ENCODE data around the gene RPUSD2.
"Not testable (repeated sequence)": the region's sequence is repeated elsewhere in the genome, so short reads cannot be mapped to it uniquely, and the experiment has no call there.

Gene RPUSD2

DNA sequence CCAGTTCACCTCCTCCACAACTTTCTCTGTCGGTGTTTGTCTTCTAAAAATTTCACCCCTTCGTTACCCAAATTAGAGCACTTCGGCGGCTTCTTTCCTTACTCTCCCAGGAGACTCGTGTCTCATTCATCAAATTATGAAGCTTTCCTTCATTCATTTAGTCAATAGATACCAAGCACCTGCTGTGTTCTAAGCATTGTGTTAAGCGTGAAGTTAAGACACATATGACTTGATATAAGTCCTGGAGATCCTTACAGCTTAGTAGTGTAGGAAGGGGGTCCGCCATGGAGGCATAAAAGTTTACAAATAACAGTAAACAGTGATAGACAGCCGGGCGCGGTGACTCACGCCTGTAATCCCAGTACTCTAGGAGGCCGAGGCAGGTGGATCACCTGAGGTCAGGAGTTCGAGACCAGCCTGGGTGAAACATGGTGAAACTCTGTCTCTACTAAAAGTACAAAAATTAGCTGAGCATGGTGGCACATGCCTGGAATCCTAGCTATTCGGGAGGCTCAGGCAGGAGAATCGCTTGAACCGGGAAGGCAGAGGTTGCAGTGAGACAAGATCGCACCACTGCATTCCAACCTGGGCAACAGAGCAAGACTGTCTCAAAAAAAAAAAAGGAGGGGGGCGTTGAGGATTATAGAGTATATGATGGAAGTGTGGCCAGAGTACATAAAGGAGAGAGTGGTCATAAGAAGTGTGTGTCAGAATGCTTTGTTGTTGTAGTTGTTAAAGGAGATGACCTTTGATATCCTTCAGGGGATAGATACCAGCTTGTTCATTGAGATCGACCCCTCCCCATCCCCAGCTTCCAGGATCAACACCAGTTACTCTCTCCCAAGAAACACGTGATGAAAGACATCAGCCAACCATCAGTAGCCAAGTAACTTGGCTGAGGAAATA lies 3.5 kb upstream of the RPUSD2 start:
- no peak for DNase-seq (ENCODE audit: low spot score)

DNA sequence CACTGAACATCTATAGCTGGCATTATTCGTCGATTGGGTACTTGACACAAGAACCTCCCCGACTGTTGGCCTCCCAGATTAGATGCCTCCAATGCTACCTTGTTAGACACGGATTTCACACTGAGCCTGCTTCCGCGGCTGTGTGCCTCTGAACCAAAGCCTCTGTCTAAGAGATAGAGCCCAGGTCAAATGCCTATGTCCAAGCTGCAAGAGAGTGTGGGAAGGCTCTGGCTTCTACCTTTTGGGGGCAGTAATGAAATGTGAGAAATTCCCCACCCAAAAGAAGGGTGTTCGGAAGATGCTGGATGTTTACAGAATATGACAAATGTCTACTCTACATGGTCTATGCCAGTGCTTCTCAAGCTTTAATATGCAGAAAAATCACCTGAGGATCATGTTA lies 2.0 kb upstream of the RPUSD2 start:
- DNase-seq (ENCODE audit: low spot score) = peak; percentile 16

DNA sequence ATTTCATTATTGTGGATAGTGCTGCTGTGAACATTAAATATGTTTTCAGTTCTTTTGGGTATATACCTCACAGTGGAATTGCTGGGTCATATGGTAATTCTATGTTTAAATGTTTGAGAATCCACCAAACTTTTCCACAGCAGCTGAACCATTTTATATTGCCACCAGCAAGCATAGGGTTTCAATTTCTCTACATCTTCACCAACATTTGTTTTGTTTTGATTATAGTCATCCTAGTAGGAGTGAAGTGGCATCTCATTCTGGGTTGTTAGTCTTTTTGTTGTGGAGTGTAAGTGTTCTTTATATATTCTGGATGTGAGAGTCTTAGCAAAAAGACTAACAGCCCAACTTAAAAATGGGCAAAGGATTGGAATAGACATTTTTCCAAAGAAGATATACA lies 6.0 kb downstream of the RPUSD2 start:
- DNase-seq (ENCODE audit: low spot score) = no peak

DNA sequence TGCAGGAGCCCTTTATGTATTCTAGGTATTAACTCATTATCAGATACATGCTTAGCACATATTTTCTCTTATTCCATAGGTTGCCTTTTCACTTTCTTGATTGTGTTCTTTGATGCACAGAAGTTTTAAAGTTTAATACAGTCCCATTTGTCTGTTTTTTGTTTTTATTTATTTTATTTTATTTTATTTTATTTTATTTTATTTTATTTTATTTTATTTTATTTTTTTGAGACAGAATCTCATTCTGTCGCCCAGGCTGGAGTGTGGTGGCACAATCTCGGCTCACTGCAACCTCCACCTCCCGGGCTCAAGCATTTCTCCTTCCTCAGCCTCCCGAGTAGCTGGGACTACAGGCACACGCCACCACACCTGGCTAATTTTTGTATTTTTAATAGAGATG lies 7.8 kb downstream of the RPUSD2 start:
- DNase-seq (ENCODE audit: low spot score) = not testable (repeated sequence)

DNA sequence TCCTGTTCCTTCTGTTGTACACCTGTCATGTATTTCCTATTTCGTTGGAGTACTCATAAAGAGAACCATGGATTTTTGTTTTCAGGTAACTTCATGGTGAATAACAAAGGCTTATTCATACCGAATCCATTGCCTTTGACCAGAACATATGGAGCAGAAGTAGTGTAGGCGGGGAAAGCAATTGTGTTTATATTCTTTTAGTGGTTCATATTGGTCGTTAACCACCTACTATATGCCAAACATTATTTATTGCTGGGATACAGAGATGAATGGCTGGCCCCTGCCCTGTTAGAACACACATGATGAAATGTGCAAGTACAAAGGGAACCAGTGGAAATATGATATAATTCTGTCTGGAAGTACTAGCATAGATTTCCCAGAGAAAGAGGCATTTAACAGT lies 9.8 kb downstream of the RPUSD2 start:
- no peak for DNase-seq (ENCODE audit: low spot score)

DNA sequence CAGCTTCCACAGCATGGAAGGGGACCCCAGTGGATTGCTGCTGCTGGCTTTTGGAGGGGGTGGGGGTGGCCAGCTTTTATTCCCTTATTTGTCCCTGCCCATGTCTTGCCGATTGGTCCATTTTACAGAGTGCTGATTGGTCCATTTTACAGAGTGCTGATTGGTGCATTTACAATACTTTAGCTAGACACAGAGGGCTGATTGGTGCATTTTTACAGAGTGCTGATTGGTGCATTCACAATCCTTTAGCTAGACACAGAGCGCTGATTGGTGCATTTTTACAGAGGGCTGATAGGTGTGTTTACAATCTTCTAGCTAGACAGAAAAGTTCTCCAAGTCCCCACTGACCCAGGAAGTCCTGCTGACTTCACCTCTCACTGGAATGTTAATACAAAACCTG lies 12.7 kb downstream of the RPUSD2 start:
- not testable (repeated sequence) for DNase-seq (ENCODE audit: low spot score)

DNA sequence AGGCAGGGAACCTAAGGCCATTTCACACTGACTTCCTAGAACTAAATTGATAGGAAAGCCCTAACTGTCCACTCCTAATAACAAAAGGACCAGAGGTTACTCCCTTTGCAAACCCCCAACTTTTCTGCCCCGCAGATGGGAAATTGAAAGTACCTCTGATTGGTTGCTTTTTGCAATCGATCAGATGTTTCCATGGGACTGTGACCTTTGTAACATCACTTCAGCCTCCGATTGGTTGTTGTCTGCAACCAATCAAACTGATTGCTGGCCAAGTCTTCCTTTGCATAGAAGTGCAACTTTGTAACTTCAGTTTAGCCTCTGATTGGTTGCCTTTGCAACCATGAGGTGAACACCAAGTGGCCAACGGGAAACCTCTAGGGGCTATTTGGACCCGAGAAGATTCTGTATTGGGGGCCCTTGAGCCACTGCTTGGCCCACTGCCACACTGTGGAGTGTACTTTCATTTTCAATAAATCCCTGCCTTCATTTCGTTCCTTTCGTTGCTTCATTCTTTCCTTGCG lies 13.7 kb downstream of the RPUSD2 start:
- DNase-seq (ENCODE audit: low spot score) = peak; percentile 40

DNA sequence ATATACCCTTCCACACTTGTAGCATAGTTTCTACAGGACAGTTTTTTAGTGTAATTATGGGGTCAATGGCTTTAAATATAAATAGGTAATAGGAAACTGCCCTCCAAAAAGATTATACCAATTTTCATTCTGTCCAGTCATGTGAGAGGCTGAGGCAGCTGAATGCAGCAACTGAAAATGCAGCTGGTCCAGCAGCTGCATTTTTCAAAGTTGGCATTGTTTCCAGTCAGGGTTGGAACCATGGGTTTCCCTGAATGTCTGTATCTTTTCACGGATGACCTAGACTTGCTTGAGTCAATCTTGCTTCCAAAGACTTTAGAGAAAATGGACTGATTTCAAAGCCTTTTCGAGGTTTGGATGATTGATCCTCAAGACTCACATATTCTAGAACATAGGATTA lies 15.1 kb downstream of the RPUSD2 start:
- DNase-seq (ENCODE audit: low spot score) = no peak

DNA sequence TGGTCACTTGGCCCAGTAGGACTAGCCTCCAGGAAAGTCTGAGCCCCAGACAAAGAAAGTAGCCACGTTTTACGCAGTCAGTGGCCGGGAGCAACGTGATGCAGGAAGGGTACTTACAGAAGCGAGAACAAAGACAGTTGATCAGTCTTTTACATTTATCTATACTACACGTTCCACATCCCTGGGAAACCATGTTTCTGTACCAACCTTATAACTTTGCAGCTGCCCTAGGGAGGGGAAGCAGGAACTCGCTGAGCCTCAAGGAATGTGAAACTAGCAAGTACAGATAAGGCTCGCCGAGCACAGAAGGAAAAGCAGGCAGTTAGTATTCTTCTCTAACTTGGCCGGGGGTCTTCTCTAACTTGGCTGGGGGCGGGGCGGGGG lies 21.6 kb downstream of the RPUSD2 start:
- no peak for DNase-seq (ENCODE audit: low spot score)

DNA sequence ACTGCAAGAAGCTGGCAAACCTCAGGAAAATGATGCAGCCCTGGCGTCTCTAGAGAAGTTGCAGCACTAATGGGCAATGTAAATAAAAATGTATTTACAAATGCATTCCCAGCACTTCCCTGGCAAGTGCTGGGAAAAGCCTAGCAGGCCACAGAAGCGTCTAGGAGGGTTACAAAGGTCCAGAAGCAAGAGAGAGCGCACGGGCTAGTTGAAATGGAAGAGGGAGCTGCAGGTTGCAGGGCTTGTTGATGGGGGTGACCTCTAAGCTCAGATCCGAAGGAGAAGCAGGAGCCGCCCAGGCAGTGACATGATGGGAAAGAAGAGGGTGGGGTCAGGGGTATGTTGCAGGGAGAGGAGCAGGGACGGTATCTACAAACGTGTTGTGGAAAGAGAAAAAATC lies 22.3 kb downstream of the RPUSD2 start:
- DNase-seq (ENCODE audit: low spot score) = no peak

DNA sequence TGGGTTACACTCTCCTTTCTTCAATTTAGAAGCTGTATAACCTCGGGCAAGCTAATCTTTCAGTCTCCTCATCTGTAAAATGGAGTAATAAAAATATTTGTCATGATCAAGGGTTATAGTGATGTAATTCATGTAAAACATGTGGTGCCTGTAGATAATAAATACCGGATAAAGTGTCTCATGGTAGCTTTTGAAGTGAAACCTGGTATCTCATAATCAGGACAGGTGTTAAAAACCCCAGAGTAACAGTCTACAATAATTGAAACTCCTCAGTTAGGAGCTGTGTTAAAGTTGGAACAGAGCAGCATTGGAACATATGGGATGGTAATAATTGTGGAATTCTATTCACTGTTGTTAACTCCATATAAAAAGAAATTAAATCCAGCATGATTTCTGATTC lies 24.1 kb downstream of the RPUSD2 start:
- no peak for DNase-seq (ENCODE audit: low spot score)

DNA sequence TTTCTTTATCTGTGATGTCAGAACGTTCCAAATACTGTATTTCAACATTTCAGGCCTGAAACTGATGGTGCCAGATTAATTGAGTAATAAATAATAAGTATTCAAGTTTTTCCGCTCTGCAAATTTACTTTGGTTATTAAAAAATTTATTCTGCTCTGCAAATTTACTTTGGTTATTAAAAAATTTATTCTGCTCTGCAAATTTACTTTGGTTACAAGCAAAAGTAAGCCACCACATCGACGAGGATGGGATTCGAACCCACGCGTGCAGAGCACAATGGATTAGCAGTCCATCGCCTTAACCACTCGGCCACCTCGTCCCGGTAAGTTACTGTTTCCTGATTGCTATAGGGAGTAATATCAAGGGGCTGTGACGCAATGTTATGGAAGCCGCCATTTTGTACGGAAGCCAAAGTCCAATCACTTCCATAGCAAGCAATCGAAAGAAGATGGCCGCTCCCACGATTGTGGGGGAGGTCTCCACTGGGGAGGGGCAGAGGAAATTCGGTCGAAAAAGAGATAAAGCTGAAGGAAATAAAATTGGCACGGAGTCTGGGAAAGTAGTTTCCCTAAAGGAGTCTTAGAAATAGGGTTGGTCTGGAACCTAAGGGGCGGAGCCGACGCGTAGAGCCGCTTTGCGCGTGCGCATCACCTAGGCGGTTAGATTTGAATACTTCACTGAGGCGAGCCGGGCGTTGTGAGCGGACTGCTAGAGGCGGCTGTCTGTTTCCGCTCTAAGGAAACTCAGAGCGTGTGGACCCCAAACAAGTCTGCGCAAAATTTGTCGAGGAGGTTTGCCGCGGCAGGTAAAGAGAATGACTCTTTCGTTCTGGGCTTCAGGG lies 24.7 kb downstream of the RPUSD2 start, which contains the start of gene KNL1:
Gene KNL1, plus strand, starts transcription at position 662 of the 841 bp plus-strand sequence. CDS start 8,683 bp downstream, outside the sequence.
- DNase-seq (ENCODE audit: low spot score) = peak; percentile 84

DNA sequence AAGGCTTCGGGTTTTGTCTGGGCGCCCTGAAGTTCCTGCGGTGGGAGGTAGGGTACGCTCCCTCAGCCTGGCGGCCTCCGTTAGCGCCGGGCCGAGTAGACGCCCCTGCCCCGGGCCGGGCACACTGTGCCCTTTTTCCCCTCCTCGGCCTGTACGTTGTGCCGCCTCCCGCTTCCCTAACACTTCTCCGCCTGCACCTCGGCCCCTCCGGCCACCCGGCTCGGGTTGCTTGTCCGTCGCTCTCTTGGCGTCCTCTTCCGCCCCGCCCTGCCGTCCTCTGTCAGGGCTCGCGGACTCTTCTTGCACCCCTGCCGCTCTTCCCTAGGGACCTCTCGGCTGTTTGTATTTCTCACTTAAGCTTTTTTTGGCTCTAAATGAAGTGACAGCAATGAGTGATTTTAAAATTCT lies 25.3 kb downstream of the RPUSD2 start:
- DNase-seq (ENCODE audit: low spot score) = peak; percentile 67

DNA sequence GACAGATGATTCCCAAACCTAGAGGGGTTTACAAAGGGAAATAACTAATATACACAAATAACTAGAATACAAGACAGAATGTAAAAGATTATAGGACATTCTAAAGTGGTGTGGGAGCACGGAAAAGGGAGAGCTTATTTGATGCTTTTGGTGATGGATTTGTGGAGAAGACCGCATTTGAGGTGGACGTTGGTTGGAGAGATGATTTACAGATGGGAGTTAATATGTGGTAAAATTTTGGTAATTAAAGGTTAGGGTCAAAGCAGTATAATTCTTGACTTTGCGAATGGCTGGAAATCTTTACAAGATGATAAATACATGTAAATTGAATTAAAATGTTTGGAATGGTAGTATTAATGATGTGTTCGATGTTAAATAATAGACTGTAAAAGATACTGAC lies 26.1 kb downstream of the RPUSD2 start:
- no peak for DNase-seq (ENCODE audit: low spot score)

DNA sequence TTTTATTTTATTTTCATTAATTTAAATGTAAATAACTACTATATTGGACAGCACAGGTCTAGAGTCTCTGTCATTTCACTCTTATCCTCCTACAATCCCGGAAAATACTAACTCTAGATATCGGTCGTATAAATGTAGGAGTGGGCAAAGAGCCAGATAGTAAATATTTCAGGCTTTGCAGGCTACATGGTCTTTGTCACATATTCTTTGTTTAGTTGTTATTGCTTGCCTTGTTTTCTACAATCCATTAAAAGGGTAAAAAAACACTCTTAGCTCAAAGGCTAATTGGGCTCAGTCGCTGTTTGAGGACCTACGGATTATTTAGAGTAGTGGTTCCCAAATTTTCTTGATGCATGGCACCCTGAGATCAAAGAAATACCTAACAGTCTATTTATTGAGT lies 26.7 kb downstream of the RPUSD2 start:
- no peak for DNase-seq (ENCODE audit: low spot score)

DNA sequence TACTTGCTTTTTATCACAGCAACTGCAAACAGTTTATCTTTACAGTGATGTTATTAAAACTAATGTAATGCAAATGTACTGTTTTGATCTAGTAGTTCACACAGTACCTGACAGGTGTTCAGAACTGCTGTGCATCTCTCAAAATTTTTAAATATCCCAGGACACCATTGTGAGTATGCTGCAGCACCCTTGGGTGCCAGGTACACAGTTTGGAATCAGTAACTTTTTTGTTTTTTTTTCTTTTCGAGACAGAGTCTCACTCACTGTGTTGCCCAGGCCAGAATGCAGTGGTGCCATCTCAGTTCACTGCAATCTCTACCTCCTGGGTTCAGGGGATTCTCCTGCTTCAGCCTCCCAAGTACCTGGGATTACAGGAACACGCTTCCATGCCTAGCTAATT lies 27.9 kb downstream of the RPUSD2 start:
- DNase-seq (ENCODE audit: low spot score) = no peak

DNA sequence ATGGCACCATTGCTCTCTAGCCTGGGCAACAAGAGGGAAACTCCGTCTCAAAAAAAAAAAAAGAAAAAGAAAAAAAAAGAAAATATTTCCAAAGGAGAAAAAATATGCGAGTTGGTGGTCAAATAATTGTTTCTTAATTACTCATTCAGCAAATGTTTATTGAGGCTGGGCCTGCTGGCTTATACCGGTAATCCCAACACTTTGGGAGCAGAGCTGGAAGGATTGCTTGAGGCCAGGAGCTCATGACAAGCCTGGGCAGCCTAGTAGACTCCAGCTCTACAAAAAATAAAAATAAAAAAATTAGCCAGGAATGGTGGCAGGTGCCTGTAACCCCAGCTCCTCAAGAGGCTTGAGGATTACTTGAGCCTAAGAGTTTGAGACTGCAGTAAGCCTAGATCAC lies 29.0 kb downstream of the RPUSD2 start:
- DNase-seq (ENCODE audit: low spot score) = no peak

DNA sequence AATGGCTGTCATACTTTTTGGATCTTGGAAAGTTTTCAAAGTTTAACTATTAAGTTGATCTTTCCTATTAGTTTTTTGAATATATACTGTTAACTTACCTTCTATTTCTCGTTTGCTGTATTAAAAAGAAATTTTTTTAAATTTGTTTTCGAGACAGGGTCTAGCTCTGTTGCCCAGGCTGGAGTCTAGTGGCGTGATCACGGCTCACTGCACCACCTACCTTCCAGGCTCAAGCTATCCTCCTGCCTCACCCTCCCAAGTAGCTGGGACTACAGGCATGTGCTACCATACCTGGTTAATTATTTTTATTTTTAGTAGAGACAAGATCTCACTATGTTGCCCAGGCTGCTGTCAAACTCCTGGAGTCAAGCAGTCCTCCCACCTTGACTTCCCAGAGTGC lies 29.6 kb downstream of the RPUSD2 start:
- no peak for DNase-seq (ENCODE audit: low spot score)

DNA sequence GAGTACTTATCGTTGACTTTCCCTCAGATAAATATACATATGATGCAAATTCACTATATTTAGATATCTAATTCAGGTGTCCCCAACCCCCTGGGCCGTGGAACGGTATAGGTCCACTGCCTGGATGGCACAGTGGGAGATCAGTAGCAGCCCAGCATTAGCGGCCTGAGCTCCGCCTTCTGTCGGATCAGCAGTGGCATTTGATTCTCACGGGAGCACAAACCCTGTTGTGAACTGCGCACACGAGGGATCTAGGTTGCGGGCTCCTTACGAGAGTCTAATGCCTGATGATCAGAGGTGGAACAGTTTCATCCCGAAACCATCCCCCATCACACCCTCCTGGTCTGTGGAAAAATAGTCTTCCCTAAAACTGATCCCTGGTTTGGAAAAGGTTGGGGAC lies 31.9 kb downstream of the RPUSD2 start:
- DNase-seq (ENCODE audit: low spot score) = no peak

DNA sequence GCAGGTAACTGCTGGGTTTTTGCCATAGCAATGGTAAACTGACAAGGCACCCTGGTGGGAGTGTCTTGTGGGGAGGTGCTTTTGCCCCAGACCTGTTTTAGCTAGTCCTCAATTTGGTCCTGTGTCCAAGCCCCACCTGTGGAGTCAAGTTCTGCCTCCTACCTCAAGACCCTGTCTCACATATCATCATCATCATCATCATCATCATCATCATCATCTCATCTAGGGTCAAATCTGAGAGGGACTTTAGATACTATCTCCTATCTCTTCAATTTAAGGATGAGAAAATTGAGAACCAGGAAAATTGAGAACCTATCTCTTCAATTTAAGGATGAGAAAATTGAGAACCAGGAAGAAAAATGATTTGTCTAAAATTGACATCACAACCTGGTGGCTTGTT lies 34.8 kb downstream of the RPUSD2 start:
- DNase-seq (ENCODE audit: low spot score) = no peak

DNA sequence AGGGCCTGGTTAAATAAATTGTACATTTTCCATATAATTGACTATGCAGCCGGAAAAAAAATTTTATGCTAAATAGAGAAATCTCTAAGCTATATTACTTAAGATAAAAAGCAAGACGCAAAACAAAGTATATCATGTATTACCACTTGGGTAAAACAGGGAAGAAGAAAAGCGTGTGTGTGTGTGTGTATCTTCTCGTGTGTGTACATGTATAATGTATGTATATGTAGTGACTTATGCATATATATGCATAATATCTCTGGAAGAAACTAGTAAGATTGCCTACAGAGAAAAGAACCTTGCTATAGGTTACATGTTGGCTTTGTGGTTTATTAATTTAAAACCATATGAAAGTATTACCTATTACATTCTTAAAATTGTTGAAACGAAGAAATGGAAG lies 44.0 kb downstream of the RPUSD2 start:
- DNase-seq (ENCODE audit: low spot score) = no peak

DNA sequence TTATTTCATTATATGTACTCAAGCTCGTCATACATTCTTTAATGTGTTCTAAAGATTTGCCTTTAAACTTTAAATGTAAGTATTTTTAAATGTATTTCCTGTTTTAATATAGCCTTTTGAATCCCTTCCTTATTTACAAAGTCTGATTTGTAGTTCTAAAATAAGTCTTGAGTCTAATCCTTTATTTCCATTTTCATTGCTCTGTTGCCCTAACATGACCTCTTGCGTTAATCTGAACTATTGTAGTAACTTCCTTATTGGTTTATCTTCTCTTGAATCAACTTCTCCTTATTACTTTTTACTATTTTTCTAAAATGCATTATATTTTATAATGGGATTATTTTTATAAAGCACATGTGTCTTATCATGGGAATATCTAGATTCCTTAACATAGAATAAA lies 48.9 kb downstream of the RPUSD2 start:
- DNase-seq (ENCODE audit: low spot score) = no peak

DNA sequence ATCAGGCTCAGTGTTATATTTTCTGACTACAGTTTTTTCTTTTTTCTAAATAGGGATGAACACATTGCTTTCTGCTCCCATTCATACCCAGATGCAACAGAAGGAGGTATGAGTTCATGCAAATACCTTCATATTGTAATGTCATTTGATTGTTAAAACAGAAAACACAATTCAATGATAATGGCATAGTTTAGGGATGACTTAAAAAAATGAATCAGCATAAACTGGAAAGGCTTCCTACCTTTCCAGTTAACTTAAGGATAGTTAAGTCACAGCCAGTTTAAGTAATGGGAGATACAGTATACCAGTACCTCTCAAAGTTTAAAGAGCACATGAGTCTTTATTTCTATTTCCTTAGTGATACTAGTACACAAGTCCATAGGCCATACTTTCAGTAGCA lies 49.8 kb downstream of the RPUSD2 start:
- DNase-seq (ENCODE audit: low spot score) = no peak

Measured in hepatic stellate cell (primary cell).